Glomerular endothelial cell (primary cell): ENCODE data around the gene TBC1D12. TPM values are rescaled to one million over a fixed set of nuclear protein-coding genes. Genes with fewer than 3 reads are reported as not detected.
"Not testable (repeated sequence)": the region's sequence is repeated elsewhere in the genome, so short reads cannot be mapped to it uniquely, and the experiment has no call there.

ENCODE experiments used
- DNase-seq: peaks from one replicate; pipeline ENCODE4 v3.0.0-alpha.2; 2011; ENCODE audit warnings: low read depth, low spot score; ENCODE audit errors: extremely low read depth
- total RNA-seq: library from RNA; depleted of rRNA; stranded (reverse); fragments of >200 nt; gene quantifications from 2 replicates; pipeline ENCODE4 v1.2.3, GENCODE V29; 2015

Gene TBC1D12
- total RNA-seq, 1 donor from 2014 or later: 12.9 TPM

DNA sequence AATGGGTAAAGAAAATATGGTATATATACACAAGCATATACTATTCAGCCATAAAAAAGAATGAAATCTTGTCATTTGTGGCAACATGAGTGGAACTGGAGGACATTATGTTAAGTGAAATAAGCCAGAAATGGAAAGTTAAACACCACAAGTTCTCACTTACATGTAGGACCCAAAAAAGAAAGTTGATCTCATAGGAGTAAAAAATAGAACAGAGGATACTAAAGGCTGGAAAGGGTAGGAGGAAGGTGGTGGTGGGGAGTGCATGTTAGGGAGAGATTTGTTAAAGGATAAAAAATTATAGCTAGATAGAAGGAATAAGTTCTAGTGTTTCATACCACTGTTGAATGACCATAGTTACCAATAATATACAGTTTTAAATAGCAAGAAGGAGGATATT, 48.4 kb downstream of the TBC1D12 start:
- DNase-seq: no peak

DNA sequence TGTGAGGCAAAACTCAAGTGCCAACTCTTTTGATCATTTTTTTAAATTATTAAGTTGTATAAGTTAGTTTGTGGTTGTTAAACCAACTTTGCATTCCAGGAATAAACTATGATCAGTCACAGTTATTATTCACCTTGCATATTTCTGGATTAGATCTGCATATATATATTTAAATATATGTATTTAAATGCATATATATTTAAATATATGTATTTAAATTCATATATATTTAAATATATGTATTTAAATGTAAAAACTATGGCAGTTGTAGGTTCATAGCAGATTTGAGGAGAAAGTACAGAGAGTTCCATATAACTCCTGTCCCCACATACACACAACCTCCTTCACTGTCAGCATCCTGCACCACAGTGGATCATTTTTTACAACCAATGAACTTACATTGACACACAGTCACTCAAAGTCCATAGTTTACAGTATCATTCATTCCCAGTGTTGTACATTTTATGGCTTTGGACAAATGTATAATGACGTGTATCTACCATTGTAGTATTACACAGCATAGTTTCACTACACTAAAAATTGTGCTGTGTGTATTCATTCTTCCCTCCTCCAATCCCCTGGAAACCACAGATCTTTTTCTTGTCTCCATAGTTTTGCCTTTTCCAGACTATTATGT, 49.7 kb downstream of the TBC1D12 start:
- no peak for DNase-seq

DNA sequence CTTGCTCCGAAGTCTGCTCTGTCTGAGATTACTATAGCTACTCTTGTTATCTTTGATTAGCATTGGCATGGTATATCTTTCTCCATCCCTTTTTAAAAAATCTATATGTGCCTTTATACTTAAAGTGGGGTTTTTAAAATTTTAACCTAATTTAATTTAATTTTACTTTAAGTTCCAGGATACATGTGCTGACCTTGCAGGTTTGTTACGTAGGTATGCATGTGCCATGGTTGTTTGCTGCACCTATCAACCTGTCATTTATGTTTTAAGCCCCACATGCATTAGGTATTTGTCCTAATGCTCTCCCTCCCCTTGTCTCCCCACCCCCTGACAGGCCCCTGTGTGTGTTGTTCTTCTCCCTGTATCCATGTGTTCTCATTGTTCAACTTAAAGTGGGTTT, 54.6 kb downstream of the TBC1D12 start:
- no peak for DNase-seq

DNA sequence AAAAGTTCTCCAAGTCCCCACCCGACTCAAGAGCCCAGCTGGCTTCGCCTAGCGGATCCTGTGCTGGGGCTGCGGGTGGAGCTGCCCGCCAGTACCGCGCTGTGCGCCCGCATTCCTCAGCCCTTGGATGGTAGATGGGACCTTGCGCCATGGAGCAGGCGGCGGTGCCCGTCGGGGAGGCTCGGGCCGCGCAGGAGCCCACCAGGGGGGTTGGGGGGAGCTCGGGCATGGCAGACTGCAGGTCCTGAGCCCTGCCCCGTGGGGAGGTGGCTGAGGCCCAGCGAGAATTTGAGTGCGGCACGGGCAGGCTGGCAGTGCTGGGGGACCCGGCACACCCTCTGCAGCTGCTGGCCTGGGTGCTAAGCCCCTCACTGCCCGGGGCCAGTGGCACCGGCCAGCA, 57.0 kb downstream of the TBC1D12 start:
- no peak for DNase-seq

DNA sequence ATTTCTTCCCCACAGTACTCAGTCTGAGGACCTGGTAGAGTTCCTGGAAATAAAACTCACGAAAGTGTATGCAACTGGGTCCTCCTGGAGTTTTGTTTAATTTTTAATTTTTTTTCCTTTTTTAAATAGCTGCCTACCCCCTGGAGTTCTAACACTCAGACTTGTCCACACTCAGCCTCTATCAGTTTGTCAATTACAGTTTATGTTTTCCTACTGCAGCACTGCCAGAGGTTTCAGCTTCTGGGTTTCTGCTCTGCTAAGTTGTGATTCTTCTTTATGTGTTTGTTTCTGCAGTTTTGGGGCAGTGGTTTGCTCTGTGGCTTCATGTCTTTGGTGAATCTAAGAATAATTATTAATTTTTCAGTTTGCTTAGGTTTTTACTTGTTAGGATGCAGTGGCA, 59.2 kb downstream of the TBC1D12 start:
- DNase-seq: no peak

DNA sequence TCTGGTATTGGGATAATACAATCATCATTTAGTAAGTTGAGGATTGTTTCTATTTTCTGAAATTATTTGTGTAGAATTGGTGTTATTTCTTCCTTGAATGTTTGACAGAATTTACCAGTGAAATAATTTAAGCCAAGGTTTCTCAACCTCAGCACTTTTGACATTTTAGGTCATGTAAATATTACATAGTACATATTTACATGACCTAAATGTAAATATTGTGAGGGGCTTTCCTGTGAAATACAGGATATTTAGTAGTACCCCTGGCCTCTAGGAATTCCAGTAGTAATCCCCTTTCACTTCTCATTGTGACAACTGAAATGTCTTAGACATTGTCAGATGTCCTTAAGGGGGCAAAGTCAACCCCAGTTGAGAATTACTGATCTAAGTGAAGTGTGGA, 59.8 kb downstream of the TBC1D12 start:
- no peak for DNase-seq

DNA sequence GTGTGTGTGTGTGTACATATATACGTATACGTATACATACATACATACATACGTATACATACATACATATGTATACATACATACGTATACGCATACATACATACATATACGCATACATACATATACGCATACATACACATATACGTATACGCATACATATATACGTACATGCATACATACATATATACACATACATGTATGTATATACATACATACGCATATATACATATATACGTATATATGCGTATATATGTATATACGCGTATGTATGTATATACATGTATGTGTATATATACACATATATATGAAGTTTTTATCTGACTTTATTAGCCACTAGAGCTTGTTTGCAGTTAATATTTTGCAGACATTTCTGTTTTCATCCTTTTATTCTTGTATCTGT, 63.3 kb downstream of the TBC1D12 start:
- DNase-seq: no peak

DNA sequence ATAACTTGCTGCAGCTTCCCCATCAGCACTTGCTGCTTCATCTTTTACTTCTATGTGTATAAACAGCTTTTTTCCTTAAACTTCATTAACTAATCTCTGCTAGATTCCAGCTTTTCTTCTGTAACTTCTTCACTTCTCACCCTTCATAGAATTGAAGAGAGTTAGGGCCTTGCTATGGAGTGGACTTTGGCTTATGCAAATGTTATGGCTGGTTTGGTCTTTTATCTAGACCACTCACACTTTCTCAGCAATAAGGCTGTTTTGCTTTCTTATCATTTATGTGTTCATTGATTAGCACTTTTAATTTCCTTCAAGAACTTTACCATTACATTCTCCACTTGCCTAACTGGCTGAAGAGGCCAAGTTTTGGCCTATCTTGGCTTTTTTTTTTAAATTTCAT, 79.1 kb downstream of the TBC1D12 start:
- DNase-seq: no peak

DNA sequence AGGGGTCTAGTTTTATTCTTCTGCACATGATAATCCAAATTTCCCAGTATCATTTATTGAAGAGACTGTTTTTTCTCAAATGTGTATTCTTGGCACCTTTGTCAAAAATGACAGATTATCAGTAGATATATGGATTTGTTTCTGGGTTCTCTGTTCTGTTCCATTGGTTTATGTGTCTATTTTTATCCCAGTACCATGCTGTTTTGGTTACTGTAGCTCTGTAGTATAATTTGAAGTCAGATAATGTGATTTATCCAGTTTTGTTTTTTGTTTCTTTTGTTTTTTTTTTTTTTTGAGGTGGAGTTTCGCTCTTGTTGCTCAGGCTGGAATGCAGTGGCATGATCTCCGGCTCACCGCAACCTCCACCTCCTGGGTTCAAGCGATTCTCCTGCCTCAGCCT, 81.6 kb downstream of the TBC1D12 start:
- no peak for DNase-seq

DNA sequence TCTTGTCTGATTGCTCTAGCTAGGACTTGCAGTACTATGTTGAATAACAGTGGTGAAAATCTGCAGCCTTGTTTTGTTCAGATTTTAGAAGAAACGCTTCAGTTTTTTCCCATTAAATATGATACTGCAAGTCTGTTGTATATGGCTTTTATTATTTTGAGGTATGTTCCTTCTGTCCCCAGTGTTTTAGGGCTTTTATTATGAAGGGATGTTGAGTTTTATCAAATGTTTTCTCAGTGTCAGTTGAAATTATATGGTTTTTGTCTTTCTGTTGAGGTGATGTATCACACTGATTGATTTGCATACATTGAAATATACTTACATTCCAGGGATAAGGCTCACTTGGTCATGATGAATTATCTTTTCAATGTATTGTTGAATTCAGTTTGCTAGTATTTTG, 82.8 kb downstream of the TBC1D12 start:
- DNase-seq: no peak

DNA sequence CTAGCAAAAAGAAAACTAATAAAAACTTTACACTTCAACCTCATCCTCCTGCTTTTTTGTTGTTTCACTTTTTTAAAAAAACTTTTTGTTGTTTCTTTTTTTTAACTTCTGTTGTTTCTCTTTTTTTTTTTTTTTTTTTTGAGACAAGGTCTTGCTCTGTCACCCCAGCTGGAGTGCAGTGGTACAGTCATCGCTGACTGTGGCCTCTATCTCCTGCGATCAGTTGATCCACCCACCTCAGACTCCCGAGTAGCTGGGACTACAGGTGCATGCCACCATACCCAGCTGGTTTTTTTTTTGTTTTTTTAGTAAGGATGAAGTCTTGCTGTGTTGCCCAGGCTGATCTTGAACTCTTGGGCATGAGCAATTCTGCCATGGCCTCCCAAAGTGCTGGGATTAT, 85.2 kb downstream of the TBC1D12 start:
- no peak for DNase-seq

DNA sequence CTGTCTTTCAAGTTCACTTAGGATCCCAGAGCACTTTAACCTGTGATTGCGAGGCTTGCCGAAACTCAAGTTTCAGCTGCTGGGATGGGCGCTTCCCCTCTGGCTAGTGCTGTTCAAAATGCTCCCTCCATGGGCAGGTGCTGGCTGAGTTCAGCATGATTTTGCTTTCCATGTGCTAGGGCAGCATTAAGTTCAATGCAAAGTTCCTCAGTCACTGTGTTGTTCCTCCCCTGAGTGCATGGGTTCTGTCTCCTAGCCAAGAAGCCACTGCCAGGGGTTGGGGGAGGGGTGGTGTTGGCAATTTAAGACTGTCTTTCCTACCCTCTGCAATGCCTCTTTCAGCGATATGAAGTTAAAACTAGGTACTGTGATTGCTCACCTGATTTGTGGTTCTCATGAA, 86.8 kb downstream of the TBC1D12 start:
- no peak for DNase-seq

DNA sequence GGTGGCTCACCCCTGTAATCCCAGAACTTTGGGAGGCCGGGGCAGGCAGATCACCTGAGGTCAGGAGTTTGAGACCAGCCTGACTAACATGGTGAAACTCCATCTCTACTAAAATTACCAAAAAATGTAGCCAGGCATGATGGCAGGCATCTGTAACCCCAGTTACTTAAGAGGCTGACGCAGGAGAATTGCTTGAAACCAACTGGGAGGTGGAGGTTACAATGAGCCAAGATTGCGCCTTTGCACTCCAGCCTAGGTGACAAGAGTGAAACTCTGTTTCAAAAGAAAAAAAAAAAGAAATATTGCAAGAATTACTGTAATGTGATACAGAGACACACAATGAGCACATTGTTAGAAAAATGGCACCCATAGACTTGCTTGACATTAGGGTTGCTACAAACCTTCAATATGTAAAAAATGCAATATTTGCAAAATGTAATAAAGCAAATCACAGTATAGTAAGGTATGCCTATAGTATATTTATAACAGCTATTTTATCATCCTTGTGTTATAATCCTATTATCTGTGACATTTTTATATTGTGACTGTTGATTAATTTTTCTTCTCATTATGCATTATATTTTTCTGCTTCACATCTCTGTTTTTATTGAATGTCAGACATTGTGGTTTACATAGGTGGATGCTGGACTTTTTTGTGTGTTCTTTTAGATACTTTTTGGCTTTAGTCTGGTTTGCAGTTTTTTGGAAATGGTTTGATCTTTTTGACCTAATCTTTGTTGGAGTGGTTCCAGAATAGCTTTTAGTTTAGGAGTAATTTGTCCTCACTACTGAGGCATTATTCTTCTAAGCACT, 87.8 kb downstream of the TBC1D12 start:
- no peak for DNase-seq

DNA sequence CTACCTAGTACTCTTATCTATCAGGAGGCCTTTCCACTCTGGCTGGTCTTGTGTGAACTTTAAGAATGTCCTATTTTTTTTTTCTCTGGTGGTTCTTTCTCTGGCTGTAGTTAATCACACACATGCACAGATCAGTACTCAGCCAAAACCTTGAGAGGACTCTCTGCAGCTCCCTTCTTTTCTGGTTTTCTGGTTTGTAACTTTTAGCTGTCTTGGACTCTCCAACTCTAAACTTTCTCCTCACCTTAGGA, 88.4 kb downstream of the TBC1D12 start:
- DNase-seq: no peak

DNA sequence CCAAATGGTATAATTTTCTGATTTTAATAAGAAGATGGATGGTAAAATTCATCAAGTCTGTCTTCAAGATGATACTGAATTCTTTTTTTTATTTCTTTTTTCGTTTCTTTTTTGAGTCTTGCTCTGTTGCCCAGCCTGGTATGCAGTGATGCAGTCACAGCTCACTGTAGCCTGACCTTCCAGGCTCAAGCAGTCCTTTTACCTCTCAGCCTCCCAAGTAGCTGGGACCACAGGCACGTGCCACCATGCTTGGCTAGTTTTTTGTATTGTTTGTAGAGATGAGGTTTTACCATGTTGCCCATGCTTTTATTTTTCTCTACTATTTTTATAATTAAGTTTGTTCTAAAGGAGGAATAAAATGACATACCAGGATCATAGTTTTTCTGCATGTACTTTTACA, 91.1 kb downstream of the TBC1D12 start:
- DNase-seq: no peak

DNA sequence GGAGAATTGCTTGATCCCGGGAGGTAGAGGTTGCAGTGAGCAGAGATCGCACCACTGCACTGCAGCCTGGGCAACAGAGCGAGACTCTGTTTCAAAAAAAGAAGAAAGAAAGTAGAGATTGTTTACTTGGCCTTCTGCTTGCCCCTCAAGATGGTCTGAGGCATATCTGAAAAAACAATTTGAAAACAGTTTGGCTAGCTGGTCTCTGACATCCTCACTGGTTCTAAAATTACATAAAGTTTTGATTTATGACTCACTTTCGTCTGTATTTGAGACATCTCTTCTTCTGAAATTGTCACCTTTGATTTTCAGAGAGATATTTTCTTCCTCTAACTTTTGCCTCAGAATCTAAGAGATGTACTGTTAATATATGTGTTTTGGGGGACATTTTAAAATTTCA, 93.7 kb downstream of the TBC1D12 start:
- no peak for DNase-seq

DNA sequence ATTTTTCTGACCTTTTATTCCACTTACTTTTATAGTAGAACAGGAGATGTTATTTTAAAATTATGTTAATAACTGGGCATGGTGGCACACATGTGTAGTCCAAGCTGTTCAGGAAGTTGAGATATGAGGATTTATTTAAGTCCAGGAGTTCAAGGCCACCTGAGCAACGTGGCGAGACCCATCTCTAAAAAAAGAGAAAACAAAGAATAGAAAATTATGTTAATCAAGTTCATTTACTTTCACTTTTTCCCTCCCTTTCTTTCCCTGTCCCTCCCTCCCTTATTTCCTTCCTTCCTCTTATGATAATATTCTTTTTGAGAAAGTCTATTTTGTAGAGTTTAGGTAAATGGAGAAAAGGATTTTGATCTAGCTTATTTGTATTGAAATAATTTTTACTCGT, 94.3 kb downstream of the TBC1D12 start:
- no peak for DNase-seq

DNA sequence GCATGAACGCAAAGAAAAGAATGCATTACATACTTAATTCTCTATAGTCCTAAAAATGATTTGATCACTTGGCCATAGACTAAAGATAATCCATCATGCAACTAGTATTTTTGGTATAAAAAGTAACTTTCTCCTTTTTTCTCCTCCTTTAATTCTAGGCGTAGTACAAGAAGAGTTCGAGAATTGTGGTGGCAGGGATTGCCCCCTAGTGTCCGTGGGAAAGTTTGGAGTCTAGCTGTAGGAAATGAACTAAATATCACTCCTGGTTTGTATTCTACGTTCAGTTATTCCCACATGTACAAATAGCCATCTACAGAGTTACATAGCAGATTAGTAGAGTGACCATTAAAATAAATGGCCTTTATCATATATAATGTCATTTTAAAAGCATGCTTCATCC, 97.7 kb downstream of the TBC1D12 start:
- DNase-seq: no peak

DNA sequence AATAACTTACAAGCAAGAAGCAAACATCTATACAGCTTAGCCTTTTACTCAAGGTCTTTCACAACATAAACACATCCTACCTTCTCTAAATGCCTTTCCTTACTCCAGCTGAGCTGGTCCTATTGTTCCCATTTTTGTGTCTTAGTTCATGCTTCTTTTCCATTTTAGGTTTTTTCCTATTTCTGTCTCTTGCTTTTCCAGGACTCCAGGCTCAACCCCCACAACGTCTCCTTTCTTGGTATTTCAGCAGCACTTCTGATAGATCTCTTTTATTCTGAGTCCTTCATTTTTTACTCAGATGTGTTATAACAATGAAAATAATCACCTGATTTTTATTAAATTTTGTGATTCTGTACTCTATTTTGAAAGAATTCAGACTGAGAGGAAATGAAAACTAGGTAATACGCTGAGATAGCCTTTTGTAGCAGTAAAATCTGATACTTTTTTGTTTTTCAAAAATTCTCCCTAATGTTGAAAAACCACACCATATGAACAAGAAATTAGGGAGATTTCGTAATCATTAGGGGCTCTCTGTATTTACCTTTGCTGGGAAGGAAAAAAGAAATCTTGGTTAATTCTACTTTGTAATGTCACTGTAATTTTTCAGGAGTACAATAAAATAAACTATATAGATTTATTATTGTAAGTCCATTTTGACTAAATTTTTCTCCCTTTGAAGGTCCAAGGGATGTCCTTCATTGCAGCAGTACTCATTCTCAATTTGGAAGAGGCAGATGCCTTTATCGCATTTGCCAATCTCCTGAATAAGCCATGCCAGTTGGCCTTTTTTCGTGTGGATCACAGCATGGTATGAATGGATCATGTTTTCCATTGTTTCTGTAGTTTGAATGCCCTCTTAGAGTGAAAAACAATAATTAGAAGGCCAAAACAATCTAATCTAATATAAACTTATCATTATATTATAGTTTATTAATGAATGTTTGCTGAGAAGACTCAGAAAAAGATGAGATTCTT, 119.2 kb downstream of the TBC1D12 start:
- DNase-seq: no peak

DNA sequence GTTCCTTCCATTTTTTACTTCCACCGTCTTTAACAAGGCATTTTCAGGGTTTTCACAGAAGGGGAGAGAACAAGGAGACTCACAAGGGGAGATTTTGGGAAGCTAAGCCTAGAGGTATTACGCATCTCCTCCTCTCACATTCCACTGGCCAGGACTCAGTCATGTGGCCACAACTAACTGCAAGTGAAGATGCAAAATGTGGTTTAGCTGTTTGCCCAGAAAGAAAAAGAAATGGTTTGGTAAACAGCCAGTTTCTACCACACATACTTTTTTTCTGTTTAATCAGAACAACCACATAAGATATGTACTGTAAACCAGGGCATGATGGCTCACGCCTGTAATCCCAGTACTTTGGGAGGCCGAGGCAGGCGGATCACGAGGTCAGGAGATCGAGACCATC, 121.8 kb downstream of the TBC1D12 start:
- DNase-seq: no peak

DNA sequence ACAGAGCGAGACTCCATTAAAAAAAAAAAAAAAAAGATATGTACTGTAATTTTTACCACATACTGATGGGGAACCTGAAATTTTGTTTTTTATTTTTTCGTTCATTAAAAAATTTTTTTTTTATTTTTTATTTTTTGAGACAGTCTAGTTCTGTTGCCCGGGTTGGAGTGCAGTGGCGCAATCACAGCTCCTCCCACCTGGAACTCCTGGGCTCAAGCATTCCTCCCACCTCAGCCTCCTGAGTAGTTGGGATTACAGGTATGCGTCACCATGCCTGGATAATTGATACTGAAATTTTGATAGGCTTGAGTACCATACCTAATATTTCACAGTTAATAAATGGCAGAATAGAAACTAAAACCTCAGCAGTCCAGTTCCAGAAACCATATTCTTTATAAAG, 122.4 kb downstream of the TBC1D12 start:
- no peak for DNase-seq

DNA sequence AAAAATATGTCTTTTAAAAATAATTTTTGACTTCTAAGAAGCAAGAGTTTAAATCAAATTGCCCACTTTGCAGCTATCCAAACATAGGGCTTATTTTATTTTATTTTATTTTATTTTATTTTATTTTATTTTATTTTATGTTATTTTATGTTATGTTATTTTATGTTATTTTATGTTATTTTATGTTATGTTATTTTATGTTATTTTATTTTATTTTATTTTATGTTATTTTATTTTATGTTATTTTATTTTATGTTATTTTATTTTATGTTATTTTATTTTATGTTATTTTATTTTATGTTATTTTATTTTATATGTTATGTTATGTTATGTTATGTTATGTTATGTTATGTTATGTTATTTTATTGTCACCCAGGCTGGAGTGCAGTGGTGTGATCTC, 129.2 kb downstream of the TBC1D12 start:
- DNase-seq: not testable (repeated sequence)
